SJSA1 (cell line): ENCODE results near the gene ZC3HAV1. TPM values are rescaled to one million over a fixed set of nuclear protein-coding genes. Genes with fewer than 3 reads are reported as not detected.
"Not testable (repeated sequence)": the region's sequence is repeated elsewhere in the genome, so short reads cannot be mapped to it uniquely, and the experiment has no call there.

Source experiments
- DNase-seq, 2 experiments: peaks; one replicate each; pipeline ENCODE4 v3.0.0-alpha.2; 2015 to 2020; ENCODE audit warnings: low spot score in 2 of 2, low read depth in 1 of 2
- H3K27ac ChIP-seq: fragments of 250-450 bp; sonication (Bioruptor Pico); 2 replicates; pipeline ENCODE4 v1.5.1; 2020; ENCODE audit warnings: mild to moderate bottlenecking, moderate library complexity
- H3K27me3 ChIP-seq: fragments of 250-450 bp; sonication (Bioruptor Pico); replicated peaks from 2 replicates; pipeline ENCODE4 v1.5.1; 2020; ENCODE audit warnings: mild to moderate bottlenecking, moderate library complexity
- H3K36me3 ChIP-seq: fragments of 250-450 bp; sonication (Bioruptor Pico); 2 replicates; pipeline ENCODE4 v1.5.1; 2020; ENCODE audit warnings: mild to moderate bottlenecking
- H3K4me1 ChIP-seq: fragments of 250-450 bp; sonication (Bioruptor Pico); replicated peaks from 2 replicates; pipeline ENCODE4 v1.6.1; 2021; ENCODE audit warnings: mild to moderate bottlenecking
- H3K4me3 ChIP-seq: fragments of 250-450 bp; sonication (Bioruptor Pico); 2 replicates; pipeline ENCODE4 v1.5.1; 2020; ENCODE audit warnings: mild to moderate bottlenecking
- H3K9me3 ChIP-seq: fragments of 250-450 bp; sonication (Bioruptor Pico); replicated peaks from 2 replicates; pipeline ENCODE4 v1.5.1; 2020; ENCODE audit warnings: mild to moderate bottlenecking
- total RNA-seq: library from RNA; depleted of rRNA; stranded (reverse); fragments of >200 nt; shearing (Covaris generic); gene quantifications from 2 replicates; pipeline ENCODE4 v1.2.3, GENCODE V29; 2014

The ZC3HAV1 gene
- total RNA-seq, 1 experiment from 2014 or later = 27.4 TPM

DNA sequence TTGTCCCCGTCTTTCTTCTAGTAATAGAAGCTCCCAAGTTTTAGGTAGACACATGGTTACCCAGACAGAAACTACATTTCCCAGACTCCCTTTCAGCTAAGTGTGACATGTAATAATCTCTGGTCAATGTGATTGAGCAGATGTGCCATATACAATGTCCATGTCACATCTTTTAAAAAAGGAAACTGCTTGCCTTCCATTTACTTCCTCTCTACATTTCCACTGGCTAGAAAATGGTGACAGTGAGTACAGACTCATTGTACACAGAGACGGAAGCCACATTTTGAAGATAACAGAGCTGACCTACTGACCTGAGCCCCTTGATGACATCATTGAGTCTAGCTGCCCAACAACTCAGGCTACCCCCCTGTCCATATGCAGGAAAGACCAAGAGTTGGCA, 21.3 kb downstream of the ZC3HAV1 start:
- DNase-seq = no peak
- H3K4me3 ChIP-seq = no peak overlapping the region
- no peaks in the 10 kb centered on the region for H3K27me3 ChIP-seq
- no peaks in the 10 kb centered on the region for H3K4me1 ChIP-seq
- no peak overlapping the region for H3K27ac ChIP-seq
- H3K9me3 ChIP-seq = no peaks in the 10 kb centered on the region
- peaks cover 49% of the 10 kb centered on the region for H3K36me3 ChIP-seq

- no peak overlapping the region for H3K4me3 ChIP-seq
- no peak for DNase-seq
- H3K36me3 ChIP-seq = peaks cover 58% of the 10 kb centered on the region
- H3K4me1 ChIP-seq = no peaks in the 10 kb centered on the region
- H3K9me3 ChIP-seq = no peaks in the 10 kb centered on the region
- H3K27me3 ChIP-seq = no peaks in the 10 kb centered on the region
- H3K27ac ChIP-seq = no peak overlapping the region
Observed at GRCh38 chr7:139087212-139087611, 22.3 kb downstream of the ZC3HAV1 start.

DNA sequence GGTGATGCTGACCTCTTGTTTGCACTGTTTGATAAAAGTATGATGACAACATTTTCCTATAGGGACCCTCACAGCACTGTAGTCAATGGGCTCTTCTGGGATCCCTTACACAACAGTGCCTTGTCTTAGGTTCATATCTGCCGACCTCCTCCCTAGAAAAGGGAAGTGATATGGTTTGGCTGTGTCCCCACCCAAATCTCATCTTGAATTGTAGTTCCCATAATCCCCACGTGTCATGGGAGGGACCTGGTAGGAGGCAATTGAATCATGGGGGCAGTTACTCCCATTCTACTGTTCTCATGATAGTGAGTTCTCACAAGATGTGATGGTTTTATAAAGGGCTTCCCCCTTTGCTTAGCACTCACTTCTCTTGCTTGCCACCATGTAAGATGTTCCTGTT, 23.1 kb downstream of the ZC3HAV1 start:
- Histone ChIP-seq H3K27ac (no peak overlapping the region), H3K4me3 (no peak overlapping the region), H3K4me1 (no peaks in the 10 kb centered on the region), H3K9me3 (no peaks in the 10 kb centered on the region), H3K36me3 (peaks cover 64% of the 10 kb centered on the region), H3K27me3 (no peaks in the 10 kb centered on the region)
- DNase-seq = no peak

GRCh38 chr7:139084709-139085108, 24.8 kb downstream of the ZC3HAV1 start:
- H3K9me3 ChIP-seq = no peaks in the 10 kb centered on the region
- no peak overlapping the region for H3K27ac ChIP-seq
- no peaks in the 10 kb centered on the region for H3K4me1 ChIP-seq
- no peaks in the 10 kb centered on the region for H3K27me3 ChIP-seq
- no peak for DNase-seq
- H3K36me3 ChIP-seq = peaks cover 80% of the 10 kb centered on the region
- no peak overlapping the region for H3K4me3 ChIP-seq

GRCh38 chr7:139081584-139081983, 27.9 kb downstream of the ZC3HAV1 start:
- Histone ChIP-seq H3K4me3 (no peak overlapping the region), H3K27ac (no peak overlapping the region), H3K27me3 (no peaks in the 10 kb centered on the region), H3K36me3 (peaks cover 84% of the 10 kb centered on the region), H3K4me1 (no peaks in the 10 kb centered on the region), H3K9me3 (no peaks in the 10 kb centered on the region)
- DNase-seq = no peak

DNA sequence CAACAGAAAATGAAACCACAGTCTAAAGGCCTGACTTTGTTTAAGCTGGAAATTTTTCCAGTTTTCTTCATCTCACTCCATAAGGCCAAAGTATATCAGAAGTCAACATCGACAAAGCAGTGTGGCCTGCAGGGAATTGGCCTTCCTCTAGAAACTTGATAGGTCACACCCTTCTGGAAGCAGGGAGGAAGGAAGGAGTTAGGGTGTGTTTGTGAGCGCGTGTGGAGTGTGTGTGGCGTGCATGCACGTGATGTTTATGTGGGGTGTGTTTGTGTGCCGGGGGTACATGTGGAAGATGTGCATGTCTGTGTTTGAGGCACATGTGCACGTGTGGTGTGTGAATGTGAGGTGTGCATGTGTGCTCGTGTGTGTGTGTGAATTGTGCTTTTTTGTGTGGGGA, 28.6 kb downstream of the ZC3HAV1 start:
- no peak for DNase-seq
- H3K36me3 ChIP-seq = peaks cover 89% of the 10 kb centered on the region

GRCh38 chr7:139079861-139080260, 29.7 kb downstream of the ZC3HAV1 start:
- no peak for DNase-seq
- Histone ChIP-seq H3K27me3 (no peaks in the 10 kb centered on the region), H3K27ac (no peak overlapping the region), H3K9me3 (no peaks in the 10 kb centered on the region), H3K4me3 (no peak overlapping the region), H3K4me1 (no peaks in the 10 kb centered on the region), H3K36me3 (peaks cover 89% of the 10 kb centered on the region)

More for the DNA sequence above, 28.6 kb downstream of the ZC3HAV1 start:
- Histone ChIP-seq H3K4me3 (no peak overlapping the region), H3K9me3 (no peaks in the 10 kb centered on the region), H3K4me1 (no peaks in the 10 kb centered on the region), H3K27me3 (no peaks in the 10 kb centered on the region), H3K27ac (no peak overlapping the region)

DNA sequence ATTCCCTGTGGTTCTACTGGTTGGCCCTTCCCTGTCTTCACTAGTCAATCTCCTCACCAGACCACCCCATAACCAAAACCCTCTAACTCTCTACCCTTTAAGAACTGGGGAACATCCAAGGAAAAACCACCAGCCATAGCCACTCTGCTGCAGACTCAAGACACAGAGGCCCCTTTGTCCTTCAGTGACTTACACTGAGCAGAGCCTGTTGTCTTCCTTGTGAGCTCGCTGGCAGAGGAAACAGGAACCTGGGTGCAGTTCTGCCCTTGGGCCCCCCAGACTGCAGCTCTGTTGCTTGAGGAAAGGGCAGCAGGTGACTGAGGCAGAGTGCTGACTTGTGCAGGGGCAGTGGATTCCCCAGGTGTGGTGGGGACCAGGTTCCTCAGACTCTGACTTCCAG, 30.6 kb downstream of the ZC3HAV1 start:
- Histone ChIP-seq H3K27me3 (no peaks in the 10 kb centered on the region), H3K4me1 (no peaks in the 10 kb centered on the region), H3K9me3 (no peaks in the 10 kb centered on the region), H3K27ac (no peak overlapping the region), H3K4me3 (no peak overlapping the region), H3K36me3 (peaks cover 83% of the 10 kb centered on the region)
- no peak for DNase-seq

DNA sequence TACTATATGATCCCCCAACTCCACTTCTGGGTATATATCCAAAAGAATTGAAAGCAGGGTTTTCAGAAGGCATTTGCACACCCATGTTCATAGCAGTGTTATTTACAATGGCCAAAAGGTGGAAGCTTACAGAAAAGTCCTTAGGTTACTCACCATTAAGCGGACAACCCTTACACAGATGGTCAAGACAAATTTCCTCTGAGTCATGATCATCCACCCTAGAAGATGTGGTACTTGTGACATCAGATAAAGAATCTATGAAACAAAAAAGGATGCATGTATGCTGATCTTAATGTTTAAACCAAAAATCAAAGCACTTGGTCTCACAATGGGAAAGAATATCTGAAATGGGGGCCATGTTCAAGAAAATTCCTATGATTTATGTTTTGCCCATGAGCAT, 31.1 kb downstream of the ZC3HAV1 start:
- Histone ChIP-seq H3K36me3 (peaks cover 86% of the 10 kb centered on the region), H3K4me1 (no peaks in the 10 kb centered on the region), H3K27ac (no peak overlapping the region), H3K4me3 (no peak overlapping the region), H3K9me3 (no peaks in the 10 kb centered on the region), H3K27me3 (no peaks in the 10 kb centered on the region)
- no peak for DNase-seq

DNA sequence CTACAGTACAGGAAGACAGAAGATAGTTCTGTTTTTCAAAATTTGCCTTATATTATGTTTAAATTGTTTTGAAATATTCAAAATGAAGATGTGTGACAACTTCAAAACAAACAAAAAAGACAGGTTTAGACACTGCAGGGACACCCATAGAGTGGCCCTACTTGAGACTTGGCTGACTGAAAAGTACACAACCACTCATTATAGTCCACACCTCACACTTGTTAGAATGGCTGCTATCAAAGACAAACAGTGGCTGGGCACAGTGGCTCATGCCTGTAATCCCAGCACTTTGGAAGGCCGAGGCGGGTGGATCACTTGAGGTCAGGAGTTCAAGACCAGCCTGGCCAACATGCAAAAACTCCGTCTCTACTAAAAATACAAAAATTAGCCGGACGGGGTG, 31.8 kb downstream of the ZC3HAV1 start:
- not testable (repeated sequence) for H3K9me3 ChIP-seq, H3K27ac ChIP-seq, H3K4me1 ChIP-seq, DNase-seq, H3K4me3 ChIP-seq, H3K27me3 ChIP-seq
- H3K36me3 ChIP-seq = peaks cover 85% of the 10 kb centered on the region

- peaks cover 82% of the 10 kb centered on the region for H3K36me3 ChIP-seq
- no peak for DNase-seq
- H3K27ac ChIP-seq = no peak overlapping the region
- no peaks in the 10 kb centered on the region for H3K9me3 ChIP-seq
- H3K4me3 ChIP-seq = no peak overlapping the region
- H3K4me1 ChIP-seq = no peaks in the 10 kb centered on the region
- H3K27me3 ChIP-seq = no peaks in the 10 kb centered on the region
Observed at GRCh38 chr7:139075871-139076686, 33.4 kb downstream of the ZC3HAV1 start.

GRCh38 chr7:139075031-139075652, 34.4 kb downstream of the ZC3HAV1 start:
- peak; percentile 60 to 68 for DNase-seq
- H3K4me1 ChIP-seq = no peaks in the 10 kb centered on the region
- H3K27ac ChIP-seq = no peak overlapping the region
- no peaks in the 10 kb centered on the region for H3K9me3 ChIP-seq
- no peak overlapping the region for H3K4me3 ChIP-seq
- H3K36me3 ChIP-seq = peaks cover 73% of the 10 kb centered on the region
- no peaks in the 10 kb centered on the region for H3K27me3 ChIP-seq

DNA sequence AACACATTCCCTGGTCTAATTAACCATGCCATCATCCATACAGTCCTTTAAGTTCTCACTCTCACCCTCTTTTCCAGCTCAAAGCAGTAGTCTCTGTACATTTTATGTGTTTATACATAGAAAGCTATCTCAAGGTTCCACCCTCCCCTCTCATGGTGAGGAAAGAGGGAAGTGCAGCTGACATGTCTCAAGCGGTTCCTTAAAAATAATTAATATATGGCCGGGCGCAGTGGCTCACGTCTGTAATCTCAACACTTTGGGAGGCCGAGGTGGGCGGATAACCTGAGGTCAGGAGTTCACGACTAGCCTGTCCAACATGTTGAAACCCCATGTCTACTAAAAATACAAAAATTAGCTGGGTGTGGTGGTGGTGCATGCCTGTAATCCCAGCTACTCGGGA, 36.7 kb downstream of the ZC3HAV1 start:
- Histone ChIP-seq H3K27me3 (no peaks in the 10 kb centered on the region), H3K27ac (no peak overlapping the region), H3K4me3 (no peak overlapping the region), H3K4me1 (no peaks in the 10 kb centered on the region), H3K36me3 (peaks cover 60% of the 10 kb centered on the region), H3K9me3 (no peaks in the 10 kb centered on the region)
- no peak for DNase-seq

DNA sequence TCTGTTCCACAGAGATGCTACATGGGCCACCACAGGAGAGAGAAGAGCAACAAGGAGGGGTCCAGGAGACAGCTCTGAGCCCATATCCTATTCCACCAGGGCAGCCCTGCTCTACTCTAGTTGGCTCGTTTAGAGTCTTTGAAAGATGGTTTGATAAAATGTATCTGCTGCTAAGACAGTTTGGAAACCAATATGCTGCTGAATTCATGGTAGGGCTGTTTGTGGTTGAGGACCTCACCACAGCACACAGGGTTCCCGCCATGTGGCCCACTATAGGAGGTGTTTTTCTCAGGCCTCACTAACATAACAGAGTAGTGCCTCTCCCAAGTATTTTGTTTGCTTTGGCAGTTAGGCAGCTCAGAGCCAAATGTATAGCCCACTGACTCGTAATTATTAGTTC, 37.8 kb downstream of the ZC3HAV1 start:
- Histone ChIP-seq H3K27me3 (no peaks in the 10 kb centered on the region), H3K9me3 (no peaks in the 10 kb centered on the region), H3K27ac (no peak overlapping the region), H3K36me3 (peaks cover 53% of the 10 kb centered on the region), H3K4me3 (no peak overlapping the region), H3K4me1 (no peaks in the 10 kb centered on the region)
- no peak for DNase-seq
